NB4 (cell line): ENCODE results near the gene ZBTB4.

Experiments
- DNase-seq: peaks from one replicate; pipeline ENCODE4 v3.0.0; 2010; ENCODE audit warnings: low read depth
- H3K4me3 ChIP-seq: one replicate; pipeline ENCODE4 v1.5.1; 2011; ENCODE audit warnings: mild to moderate bottlenecking, low read depth, low read length, moderate library complexity
- CTCF ChIP-seq: IDR thresholded peaks from one replicate; pipeline ENCODE4 v1.5.1; 2012; ENCODE audit warnings: low read depth, low read length
- MAX ChIP-seq: IDR thresholded peaks from 2 replicates; pipeline ENCODE4 v1.6.1; 2011; ENCODE audit warnings: low read depth, low read length
- MYC ChIP-seq: IDR thresholded peaks from 2 replicates; pipeline ENCODE4 v1.6.1; 2011; ENCODE audit warnings: low read depth, low read length
- POLR2A ChIP-seq: IDR thresholded peaks from 2 replicates; pipeline ENCODE4 v1.6.1; 2011; ENCODE audit warnings: mild to moderate bottlenecking; ENCODE audit not compliant: insufficient read length; ENCODE audit errors: extremely low read depth

The ZBTB4 gene

GRCh38 chr17:7499161-7499560 lies 19.7 kb upstream of the ZBTB4 start:
- no peak for DNase-seq
- H3K4me3 ChIP-seq, result no peak overlapping the region
- TF ChIP-seq MYC (no peak), MAX (no peak), CTCF (no peak)

GRCh38 chr17:7497636-7498035 lies 18.2 kb upstream of the ZBTB4 start:
- H3K4me3 ChIP-seq, result no peak overlapping the region
- TF ChIP-seq MYC (no peak), POLR2A (no peak), CTCF (no peak), MAX (no peak)
- no peak for DNase-seq

- no peak overlapping the region for H3K4me3 ChIP-seq
- TF ChIP-seq MYC (no peak), POLR2A (no peak), MAX (no peak), CTCF (no peak)
These were observed 17.8 kb upstream of the ZBTB4 start for GRCh38 chr17:7497228-7497627.

GRCh38 chr17:7496470-7497183 lies 17.2 kb upstream of the ZBTB4 start:
- no peak for TF ChIP-seq MYC
- TF ChIP-seq CTCF, result no peak
- TF ChIP-seq POLR2A, result no peak
- no peak for TF ChIP-seq MAX
- DNase-seq, result no peak
- no peak overlapping the region for H3K4me3 ChIP-seq

More at GRCh38 chr17:7497228-7497627, 17.8 kb upstream of the ZBTB4 start:
- no peak for DNase-seq

GRCh38 chr17:7495906-7496434 lies 16.5 kb upstream of the ZBTB4 start:
- no peak overlapping the region for H3K4me3 ChIP-seq
- no peak for DNase-seq
- TF ChIP-seq CTCF (no peak), MAX (no peak)
